HL-60 (cell line): ENCODE measurements around the gene MARCHF11.

Experiments
- DNase-seq, 2 experiments: peaks; one replicate each; pipeline ENCODE4 v3.0.0-alpha.2; 2010 to 2020; ENCODE audit warnings: low read depth in 1 of 2, low spot score in 1 of 2
- H3K27ac ChIP-seq: fragments of 250-450 bp; sonication (Bioruptor Pico); replicated peaks from 2 replicates; pipeline ENCODE4 v1.5.1; 2020; ENCODE audit warnings: mild to moderate bottlenecking, moderate library complexity
- H3K27me3 ChIP-seq: fragments of 250-450 bp; sonication (Bioruptor Pico); 2 replicates; pipeline ENCODE4 v1.5.1; 2021; ENCODE audit warnings: mild to moderate bottlenecking, moderate library complexity; ENCODE audit not compliant: insufficient read depth, poor library complexity, severe bottlenecking
- H3K4me3 ChIP-seq: replicated peaks from 2 replicates; pipeline ENCODE4 v1.5.1; 2011; ENCODE audit warnings: mild to moderate bottlenecking, control low read depth, low read length; ENCODE audit not compliant: insufficient read depth
- CTCF ChIP-seq: IDR thresholded peaks from one replicate; pipeline ENCODE4 v1.5.1; 2011; ENCODE audit warnings: low read length, control low read depth, inconsistent platforms; ENCODE audit not compliant: insufficient read depth
- GABPA ChIP-seq: IDR thresholded peaks from 2 replicates; pipeline ENCODE4 v1.6.1; 2012; ENCODE audit warnings: low read depth
- POLR2AphosphoS5 ChIP-seq: IDR thresholded peaks from 2 replicates; pipeline ENCODE4 v1.6.1; 2012; ENCODE audit warnings: low read depth
- REST ChIP-seq: IDR thresholded peaks from 2 replicates; pipeline ENCODE4 v1.6.1; 2012; ENCODE audit warnings: low read depth; ENCODE audit not compliant: insufficient replicate concordance
- SPI1 ChIP-seq: IDR thresholded peaks from 2 replicates; pipeline ENCODE4 v1.6.1; 2012; ENCODE audit warnings: low read depth, mild to moderate bottlenecking, borderline replicate concordance

Gene MARCHF11

GRCh38 chr5:16017720-16018119 is 161.9 kb downstream of the MARCHF11 start:
- no peaks in the 10 kb centered on the region for H3K27me3 ChIP-seq
- DNase-seq: no peak
- H3K27ac ChIP-seq: no peak overlapping the region
- TF ChIP-seq CTCF (no peak), POLR2AphosphoS5 (no peak), SPI1 (no peak), REST (no peak), GABPA (no peak)
- no peak overlapping the region for H3K4me3 ChIP-seq
